ENCODE results near the gene INCA1. TPM values are rescaled to one million over a fixed set of nuclear protein-coding genes. Genes with fewer than 3 reads are reported as not detected.

The INCA1 gene
- total RNA-seq, 1 donor from 2014 or later: 0.31 TPM

Small RNA genes within 50 kb of the gene (small RNA-seq; reads per million reads assigned to genes)
- gene MIR6864 (0.09 reads per million), gene MIR6865 (not detected)

Other genes with a start within 250 kb of the INCA1 start
- not detected for gene TM4SF5, start 225.6 kb downstream of the INCA1 start, total RNA-seq
- gene VMO1, start 211.2 kb downstream of the INCA1 start, total RNA-seq: 0.62 TPM
- gene GLTPD2, start 208.6 kb downstream of the INCA1 start, total RNA-seq: not detected
- gene PSMB6, start 201.4 kb downstream of the INCA1 start, total RNA-seq: 64.4 TPM
- gene PLD2, start 190.4 kb downstream of the INCA1 start, total RNA-seq: 6.1 TPM
- gene MINK1, start 164.2 kb downstream of the INCA1 start, total RNA-seq: 18.4 TPM
- gene C17orf107, start 98.0 kb downstream of the INCA1 start, total RNA-seq: 6.9 TPM
- gene CHRNE, start 94.4 kb downstream of the INCA1 start, total RNA-seq: 0.62 TPM
- not detected for gene GP1BA, start 65.2 kb downstream of the INCA1 start, total RNA-seq
- gene SLC25A11, start 57.5 kb downstream of the INCA1 start, total RNA-seq: 44.6 TPM
- gene RNF167, start 57.3 kb downstream of the INCA1 start, total RNA-seq: 10.3 TPM
- gene PFN1, start 49.0 kb downstream of the INCA1 start, total RNA-seq: 53.0 TPM
- 2.3 TPM for gene ENO3, start 46.4 kb downstream of the INCA1 start, total RNA-seq
- gene SPAG7, start 29.7 kb downstream of the INCA1 start, total RNA-seq: 21.1 TPM
- gene CAMTA2, start 9.8 kb downstream of the INCA1 start, total RNA-seq: 5.1 TPM
- gene KIF1C, start 428 bp upstream of the INCA1 start, total RNA-seq: 12.5 TPM
- gene SLC52A1, start 37.9 kb upstream of the INCA1 start, total RNA-seq: not detected
- gene ZFP3, start 80.9 kb upstream of the INCA1 start, total RNA-seq: 9.8 TPM
- gene ZNF232, start 114.4 kb upstream of the INCA1 start, total RNA-seq: 14.3 TPM
- gene USP6, start 118.5 kb upstream of the INCA1 start, total RNA-seq: 0.16 TPM
- gene ZNF594, start 194.3 kb upstream of the INCA1 start, total RNA-seq: 39.0 TPM
- gene SCIMP, start 237.3 kb upstream of the INCA1 start, total RNA-seq: 0.16 TPM